Fibroblast of skin of left biceps (primary cell): ENCODE data around the gene SLC22A17.
A peak's percentile ranks its signal among the peaks of the same experiment; 100 is the strongest.

Experiments
- DNase-seq, 2 experiments: peaks; one replicate each; pipeline ENCODE4 v3.0.0-alpha.2; 2013; ENCODE audit warnings: low read depth in 2 of 2

SLC22A17 gene

DNA sequence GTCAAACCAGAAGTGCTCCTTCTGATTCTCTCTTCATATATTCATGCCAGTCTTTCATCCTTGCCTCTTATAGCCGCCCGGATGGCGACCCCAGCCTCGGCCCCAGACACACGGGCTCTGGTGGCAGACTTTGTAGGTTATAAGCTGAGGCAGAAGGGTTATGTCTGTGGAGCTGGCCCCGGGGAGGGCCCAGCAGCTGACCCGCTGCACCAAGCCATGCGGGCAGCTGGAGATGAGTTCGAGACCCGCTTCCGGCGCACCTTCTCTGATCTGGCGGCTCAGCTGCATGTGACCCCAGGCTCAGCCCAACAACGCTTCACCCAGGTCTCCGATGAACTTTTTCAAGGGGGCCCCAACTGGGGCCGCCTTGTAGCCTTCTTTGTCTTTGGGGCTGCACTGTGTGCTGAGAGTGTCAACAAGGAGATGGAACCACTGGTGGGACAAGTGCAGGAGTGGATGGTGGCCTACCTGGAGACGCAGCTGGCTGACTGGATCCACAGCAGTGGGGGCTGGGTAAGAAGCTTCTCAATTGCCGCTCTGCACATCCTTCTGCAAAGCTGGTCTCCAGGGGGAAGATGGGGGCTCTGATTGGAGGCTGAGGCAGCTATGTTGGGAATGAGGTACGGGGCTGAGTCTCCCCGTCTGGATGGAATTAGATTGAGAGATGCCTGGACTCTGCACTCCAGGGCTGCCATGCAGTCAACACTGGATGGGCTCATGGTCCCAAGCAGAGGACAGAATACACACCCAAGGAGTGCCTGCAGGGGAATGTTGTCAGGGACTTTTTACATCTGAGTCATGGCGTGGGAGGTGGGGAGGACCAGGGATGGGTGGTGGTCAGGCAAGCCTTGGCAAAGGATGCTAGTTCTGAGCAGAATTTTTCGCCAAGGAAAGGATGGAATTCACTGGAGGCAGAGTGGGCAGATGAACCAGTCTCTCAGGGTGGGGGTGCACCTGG lies 44.7 kb downstream of the SLC22A17 start:
- DNase-seq: no peak

DNA sequence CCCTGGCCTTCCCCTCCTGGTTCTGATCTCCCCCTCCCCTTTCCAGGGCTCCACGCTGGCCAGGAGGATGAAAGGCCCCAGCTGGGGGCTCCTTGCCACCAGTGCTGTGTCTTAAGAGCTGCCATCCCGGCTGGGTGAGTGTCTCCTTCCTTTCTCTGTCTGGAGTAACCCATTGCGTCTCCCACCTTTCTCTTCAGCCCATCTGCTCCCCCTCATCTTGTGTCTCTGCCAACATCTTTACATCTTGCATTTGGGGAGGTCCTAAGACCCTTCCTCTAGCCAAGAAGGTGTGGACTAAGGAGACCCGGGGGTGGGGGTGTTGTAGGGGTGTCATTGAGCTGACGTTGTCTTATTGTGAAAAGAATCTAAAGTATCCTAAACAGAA lies 45.5 kb downstream of the SLC22A17 start:
- no peak for DNase-seq

DNA sequence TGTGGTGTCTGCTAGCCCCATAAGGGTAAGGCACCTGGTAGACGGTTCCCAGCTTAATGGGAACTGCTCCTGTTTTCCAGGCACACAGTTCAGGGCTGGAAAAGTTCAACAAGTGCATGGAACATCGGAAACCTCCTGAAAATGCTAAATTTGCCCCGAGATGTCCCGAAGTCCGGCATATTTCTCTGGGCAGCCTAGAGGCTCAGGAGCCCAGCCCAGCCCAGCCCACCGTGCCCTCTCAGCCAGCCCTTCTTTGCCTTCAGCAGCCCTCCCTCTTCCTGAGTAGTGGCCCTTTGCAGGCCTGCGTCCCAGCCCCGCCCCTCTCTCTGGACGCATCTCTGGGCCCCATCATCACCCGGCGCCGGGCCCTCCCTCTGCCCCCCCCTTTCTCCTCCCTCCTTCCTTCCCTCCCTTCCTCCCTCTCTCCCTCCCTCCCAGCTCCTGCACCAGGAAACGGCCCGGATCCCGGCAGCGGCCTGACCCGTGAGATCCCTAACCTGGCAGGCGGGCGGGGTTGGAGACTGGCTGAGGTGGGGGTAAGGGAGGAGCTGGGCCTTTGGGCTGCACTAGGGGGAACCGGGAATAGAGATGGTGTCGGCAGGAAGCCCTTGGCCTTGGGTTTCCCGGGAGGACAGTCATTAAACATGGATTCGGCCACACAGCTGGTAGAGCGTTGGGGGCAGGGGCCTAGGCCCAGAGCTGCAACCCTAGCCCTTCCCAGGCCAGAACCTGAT lies 46.1 kb downstream of the SLC22A17 start, which contains the start of gene BCL2L2:
Gene BCL2L2 (plus strand): TSS at position 422 of the 734 bp plus-strand sequence. CDS start 935 bp downstream, outside the sequence.
- DNase-seq: peak in 1 of 2 experiments; percentile 58

GRCh38 chr14:23302290-23303225 lies 50.1 kb downstream of the SLC22A17 start, which contains the start of gene PPP1R3E:
Gene PPP1R3E (minus strand): TSS chr14:23302859. CDS start chr14:23302576, 283 bp downstream.
- DNase-seq: no peak

DNA sequence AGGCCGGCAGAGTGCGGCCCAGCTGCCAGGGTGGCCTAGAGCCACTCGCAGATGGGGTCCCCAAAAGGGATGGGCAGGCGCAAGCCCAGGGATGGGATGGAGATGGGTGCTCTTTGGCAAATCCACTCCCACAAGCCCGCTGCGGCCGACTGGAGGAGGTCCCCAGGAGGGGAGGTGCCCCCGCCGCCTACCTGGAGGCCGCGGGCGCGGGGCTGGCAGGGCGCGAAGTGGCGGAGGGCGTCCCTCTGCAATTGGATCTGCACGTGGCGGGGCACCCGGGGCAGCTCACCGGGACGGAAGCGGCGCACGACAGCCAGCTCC lies 50.8 kb downstream of the SLC22A17 start:
- no peak for DNase-seq

DNA sequence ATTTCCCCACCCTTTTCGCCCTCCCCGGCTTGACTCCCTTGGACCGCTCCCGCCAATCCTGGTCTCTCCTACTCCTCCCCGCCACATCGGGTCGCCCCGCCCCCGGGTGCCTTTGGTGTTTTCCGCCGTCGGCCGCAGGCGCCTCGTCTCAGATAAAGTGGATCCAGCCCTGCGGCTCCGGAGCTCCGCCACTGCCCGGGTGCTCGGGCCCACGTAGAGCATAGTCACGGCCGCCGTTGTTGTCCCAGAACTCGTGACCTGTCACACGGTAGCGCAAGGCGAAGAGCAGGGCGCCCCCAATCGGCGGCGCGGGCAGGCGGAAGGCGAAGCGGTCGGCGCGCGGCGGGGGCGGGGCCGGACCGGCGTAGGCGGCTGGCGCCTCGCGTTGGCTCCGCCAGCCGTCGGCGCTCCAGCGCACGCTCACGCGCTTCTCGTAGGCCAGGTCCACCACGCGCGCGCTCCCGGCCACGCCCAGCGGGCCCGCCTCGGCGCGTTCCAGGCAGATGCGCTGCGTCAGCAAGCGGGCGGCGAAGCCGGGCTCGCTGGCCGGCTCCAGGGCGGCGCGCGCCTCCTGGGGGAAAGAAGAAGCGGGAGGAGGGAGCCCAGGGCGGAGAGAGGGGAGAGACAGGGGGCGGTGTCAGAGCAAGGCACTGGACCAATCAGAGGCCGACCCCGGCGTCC lies 51.3 kb downstream of the SLC22A17 start:
- peak; percentile 97 to 98 for DNase-seq

DNA sequence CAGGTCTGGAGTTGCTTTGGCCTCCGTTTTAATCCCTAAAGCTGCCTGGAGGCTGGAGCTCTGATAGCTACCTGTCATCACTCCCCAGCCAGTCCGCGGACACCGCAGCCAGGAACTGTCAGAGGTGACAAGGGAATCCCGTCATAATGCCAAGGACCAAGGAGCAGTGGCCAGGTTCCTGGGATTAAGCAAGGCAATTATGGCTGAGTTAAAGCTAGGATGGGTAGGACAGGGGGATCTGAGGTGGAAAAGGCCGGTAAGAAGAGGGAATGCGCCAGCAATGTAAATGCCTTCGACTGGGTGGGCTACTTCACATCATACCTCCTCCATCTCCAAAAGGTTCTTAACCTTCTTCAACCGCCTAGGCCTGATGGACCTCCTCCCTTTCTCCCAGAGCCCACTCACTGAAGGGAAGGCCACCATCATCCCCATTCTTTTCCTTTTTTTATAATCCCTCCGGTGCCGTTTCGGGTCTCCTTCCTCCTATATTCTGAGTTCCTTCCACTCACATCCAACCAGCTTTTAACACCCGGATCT lies 51.9 kb downstream of the SLC22A17 start:
- no peak for DNase-seq

- DNase-seq: no peak
These were observed 52.6 kb downstream of the SLC22A17 start for GRCh38 chr14:23299986-23300686.

GRCh38 chr14:23299211-23299957 lies 53.3 kb downstream of the SLC22A17 start:
- DNase-seq: no peak

GRCh38 chr14:23297611-23298277 lies 54.9 kb downstream of the SLC22A17 start:
- no peak for DNase-seq

GRCh38 chr14:23297096-23297495 lies 55.6 kb downstream of the SLC22A17 start:
- no peak for DNase-seq
